HG02870 (cell line): Measurements from ENCODE around the gene MGAT5B.

Experiments used
- ATAC-seq: cut with Tn5 transposase; IDR thresholded peaks from one replicate; pipeline ENCODE4 v1.9.1; 2021; ENCODE audit warnings: mild to moderate bottlenecking, moderate library complexity; ENCODE audit not compliant: unreplicated experiment

Gene MGAT5B

GRCh38 chr17:76946111-76946771 is 78.0 kb downstream of the MGAT5B start:
- no peak for ATAC-seq

DNA sequence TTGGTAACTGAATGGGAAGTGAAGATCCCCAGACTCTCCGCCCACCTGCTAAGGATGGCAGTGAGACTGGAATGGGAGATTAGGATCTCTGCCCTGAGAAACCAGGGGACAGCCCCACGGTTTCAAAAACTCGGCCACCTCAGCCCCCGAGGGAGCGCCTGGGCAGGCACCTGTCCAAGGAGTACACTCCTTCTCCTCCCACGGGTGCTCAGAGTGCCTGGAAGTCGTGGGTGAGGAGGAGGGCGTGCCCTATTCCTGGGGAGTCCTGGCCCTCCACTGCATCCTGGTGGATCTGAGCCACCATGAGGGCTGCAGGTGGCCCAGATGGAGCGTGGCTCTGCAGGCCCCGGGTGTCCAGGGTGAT is 78.5 kb downstream of the MGAT5B start:
- ATAC-seq = no peak

DNA sequence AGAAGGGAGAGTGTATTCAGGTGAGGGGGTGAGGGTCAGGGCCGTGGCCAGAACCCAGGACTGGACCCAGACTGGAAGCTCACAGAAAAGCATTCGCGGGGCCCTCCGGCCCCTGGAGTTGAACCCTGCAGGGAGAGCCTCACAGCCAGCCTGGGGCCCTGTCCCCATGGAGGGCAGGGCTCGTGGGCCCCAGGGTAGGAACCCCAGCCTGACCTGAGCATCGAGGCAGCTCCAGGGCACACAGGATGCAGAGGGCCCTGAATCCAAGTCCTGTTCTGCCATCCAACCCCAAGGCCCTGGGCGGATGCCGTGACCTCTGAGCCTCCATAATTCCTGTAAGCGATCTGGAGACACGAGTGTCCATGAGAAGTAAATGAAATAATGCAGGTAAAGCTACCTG is 79.1 kb downstream of the MGAT5B start:
- no peak for ATAC-seq

GRCh38 chr17:76947771-76948170 is 79.6 kb downstream of the MGAT5B start:
- ATAC-seq = no peak

GRCh38 chr17:76948301-76948700 is 80.1 kb downstream of the MGAT5B start:
- no peak for ATAC-seq

GRCh38 chr17:76948726-76949342 is 80.6 kb downstream of the MGAT5B start:
- no peak for ATAC-seq

GRCh38 chr17:76949913-76950695 is 81.9 kb downstream of the MGAT5B start:
- ATAC-seq = no peak

DNA sequence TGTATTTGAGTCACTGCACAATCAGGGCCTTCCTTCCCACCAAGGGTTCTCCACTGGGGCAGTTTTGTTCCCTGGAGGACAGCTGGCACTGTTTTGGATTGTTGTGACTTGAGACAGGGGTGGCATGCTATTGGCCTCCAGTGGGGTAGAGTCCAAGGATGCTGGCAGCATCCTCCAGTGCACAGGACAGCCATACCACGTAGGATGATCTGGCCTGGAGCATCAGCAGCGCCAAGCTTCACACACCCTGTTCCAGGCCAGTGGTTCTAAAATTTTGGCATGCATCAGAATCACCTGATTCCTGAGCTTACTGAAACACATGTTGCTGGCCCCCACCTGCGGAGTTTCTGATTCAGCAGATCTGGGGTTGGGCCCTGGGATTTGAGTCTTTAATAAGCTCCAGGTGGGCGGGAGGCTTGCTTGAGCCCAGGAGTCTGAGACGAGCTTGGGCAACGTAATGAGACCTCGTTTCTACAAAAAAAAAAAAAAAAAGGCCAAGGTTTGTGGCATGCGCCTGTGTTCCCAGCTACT is 83.2 kb downstream of the MGAT5B start:
- ATAC-seq = no peak

- ATAC-seq = no peak
Observed at GRCh38 chr17:76952402-76952801, 84.2 kb downstream of the MGAT5B start.

DNA sequence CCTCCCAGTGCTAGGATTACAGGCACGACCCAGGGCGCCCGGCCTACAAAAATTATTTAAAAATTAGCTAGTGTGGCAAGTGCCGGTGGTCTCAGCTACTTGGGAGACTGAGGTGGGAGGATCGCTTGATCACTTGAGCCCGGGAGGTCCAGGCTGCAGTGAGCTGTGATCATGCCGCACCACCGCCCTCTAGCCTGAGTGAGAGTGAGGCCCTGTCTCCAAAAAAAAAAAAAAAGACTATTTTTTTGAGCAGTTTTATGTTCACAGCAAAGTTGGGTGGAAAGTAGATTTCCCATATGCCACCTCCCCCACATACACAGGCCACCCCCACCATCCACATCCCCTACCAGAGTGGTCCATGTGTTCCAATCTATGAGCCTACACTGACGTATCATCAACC is 84.9 kb downstream of the MGAT5B start:
- no peak for ATAC-seq

DNA sequence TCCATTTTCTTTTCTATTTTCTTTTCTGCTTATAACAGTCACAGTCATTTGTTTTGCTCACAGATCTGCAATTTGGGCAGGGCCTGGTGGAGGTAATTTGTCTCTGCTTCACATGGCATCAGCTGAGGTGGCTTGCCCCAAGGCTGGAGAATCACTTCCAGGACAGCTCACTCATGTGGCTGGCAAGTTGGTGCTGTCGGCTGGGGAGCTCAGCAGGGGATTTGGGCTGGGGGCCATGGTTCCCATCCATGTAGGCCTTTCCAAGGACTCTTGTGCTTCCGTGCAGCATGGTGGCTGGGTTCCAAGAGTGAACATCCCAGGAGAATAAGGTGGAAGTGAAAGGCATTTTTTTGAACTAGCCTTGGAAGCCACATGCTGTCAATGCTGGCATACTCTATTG is 85.7 kb downstream of the MGAT5B start:
- no peak for ATAC-seq

GRCh38 chr17:76955191-76955590 is 87.0 kb downstream of the MGAT5B start:
- no peak for ATAC-seq

GRCh38 chr17:76956846-76957540 is 88.8 kb downstream of the MGAT5B start:
- ATAC-seq = no peak

DNA sequence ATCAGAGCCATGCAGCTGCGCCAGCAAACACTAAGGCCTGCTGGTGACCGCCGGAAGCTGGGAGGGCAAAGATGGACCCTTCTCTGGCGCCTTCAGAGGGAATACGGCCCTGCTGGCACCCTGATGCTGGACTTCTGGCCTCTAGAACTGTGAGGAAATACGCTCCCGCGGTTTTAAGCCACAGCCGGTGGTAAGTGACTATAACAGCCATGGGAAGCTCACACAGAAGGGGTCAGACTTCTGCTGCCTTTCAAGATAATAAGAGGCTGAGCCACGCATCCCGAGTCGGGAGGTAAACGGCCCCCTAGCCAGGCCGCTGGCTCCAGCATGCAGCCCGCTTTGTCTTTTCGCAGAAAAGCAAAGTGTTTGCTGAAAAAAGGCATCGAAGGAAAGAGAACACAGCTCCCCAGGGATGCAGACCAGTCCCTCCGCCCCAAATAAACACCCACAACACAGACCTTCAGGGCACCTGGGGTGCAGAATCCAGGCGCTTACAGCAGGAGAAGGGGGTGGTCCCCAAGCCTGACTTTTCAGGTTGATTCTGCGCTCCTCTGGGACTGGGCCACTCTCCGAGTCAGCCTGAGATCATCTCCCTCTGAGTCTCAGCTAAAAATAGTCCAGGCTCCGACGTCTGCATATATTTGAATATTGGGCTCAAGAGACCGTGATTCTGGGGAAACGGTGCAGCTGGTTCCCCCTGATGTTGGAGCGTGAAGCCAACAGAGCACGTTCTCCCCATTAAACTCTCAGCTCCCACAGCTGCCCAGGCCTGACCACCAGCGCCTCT is 89.7 kb downstream of the MGAT5B start:
- ATAC-seq = no peak

GRCh38 chr17:76958974-76959373 is 90.8 kb downstream of the MGAT5B start:
- ATAC-seq = no peak

DNA sequence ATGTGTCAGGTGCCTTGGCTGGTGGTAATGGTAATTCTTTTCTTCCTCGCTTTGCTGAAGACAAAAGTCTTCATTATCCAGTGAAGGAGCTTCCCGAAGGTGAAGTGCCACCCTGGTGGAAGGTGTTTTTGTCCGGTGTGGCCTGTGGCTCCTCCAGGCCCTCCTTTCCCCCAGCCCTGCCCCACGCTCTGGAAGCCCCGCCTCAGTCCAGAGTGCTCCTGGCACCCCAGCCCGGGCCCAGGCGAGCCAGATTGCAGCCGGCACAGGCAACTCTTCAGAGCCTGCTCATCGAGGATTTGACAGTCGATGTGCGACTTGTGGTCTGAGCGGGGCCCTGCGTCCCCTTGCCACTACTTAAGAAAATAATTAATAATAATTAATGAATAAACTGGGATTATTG is 93.7 kb downstream of the MGAT5B start:
- no peak for ATAC-seq

GRCh38 chr17:76962858-76963257 is 94.7 kb downstream of the MGAT5B start:
- no peak for ATAC-seq

GRCh38 chr17:76966016-76966415 is 97.8 kb downstream of the MGAT5B start:
- no peak for ATAC-seq

DNA sequence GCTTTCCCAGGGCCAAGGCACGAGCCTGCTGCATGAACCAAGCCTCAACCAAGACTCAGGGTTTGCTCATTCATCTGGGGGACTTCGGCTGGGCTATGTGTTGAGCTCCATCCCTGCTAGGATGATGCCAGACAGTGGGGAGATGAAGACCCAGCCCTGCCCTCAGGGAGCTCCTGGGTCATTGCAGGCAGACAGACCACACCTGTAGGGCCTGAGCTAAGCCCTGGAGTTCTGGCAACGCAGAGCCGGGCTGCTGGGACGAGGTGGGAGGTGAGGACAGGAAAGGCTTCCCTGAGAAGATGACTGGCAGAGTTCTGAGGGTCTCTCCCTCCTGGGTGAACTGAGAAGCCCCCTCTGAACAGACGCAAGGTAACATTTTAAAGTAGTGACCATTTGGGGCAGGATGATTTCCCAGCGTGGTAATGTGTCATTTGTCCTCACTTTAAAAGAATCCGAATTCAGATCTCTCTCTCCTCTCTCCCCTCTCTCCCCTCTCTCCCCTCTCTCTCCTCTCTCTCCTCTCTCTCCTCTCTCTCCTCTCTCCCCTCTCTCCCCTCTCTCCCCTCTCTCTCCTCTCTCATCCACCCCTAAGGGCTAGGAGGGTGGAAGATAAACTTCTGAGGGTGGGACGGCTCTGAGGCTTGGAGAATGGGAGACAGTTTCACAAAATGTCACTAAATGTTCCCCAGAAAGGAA is 98.4 kb downstream of the MGAT5B start:
- ATAC-seq = no peak

GRCh38 chr17:76967762-76968161 is 99.6 kb downstream of the MGAT5B start:
- ATAC-seq = no peak
